GM18868 (cell line): ENCODE measurements around the gene PDCD1LG2.
A peak's percentile ranks its signal among the peaks of the same experiment; 100 is the strongest.

Source experiments
- ATAC-seq: cut with Tn5 transposase; IDR thresholded peaks from one replicate; pipeline ENCODE4 v1.9.1; 2021; ENCODE audit warnings: mild to moderate bottlenecking, moderate library complexity; ENCODE audit not compliant: unreplicated experiment

The PDCD1LG2 gene

DNA sequence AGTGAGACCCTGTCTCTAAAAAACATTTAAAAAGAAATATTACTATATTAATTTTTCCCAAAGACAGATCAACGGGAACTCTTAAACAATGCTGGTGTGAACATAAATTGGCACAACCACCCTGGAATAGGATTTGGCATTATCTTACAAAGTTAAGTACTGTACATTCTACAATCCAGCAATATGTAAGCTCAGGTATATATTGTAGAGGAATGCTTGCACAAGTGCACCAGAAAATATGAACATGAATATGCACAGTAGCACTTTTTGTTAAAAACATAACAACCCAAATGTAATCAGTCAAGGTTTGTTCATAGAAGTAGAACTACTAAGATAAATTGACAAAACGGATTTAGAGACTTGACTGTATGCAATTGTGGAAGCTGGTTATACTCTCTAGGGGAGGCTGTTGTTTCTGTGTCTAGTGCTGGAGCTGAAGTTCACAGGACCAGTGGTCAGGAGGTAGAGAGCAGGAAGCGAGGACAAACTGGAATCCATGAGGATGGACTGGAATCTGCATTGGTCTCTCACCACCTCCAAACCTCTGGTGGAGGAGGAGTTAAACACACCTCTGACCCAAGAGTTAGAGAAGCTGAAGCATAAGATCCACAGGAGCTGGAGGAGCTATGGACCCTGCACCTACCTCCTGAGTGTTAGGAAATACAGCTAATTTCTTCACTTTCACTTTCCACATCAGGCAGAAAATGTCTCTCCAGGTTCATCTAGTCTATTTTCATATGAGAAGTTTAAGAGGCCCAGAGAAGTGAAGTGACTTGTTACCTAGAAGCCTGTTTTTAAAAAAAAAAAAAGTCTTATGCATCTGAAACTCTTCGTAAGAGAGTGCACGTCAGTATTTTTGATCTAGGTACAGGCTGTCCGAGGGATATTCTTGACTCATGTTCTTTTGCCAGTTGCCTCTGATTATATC is 98.2 kb downstream of the PDCD1LG2 start:
- ATAC-seq: peak; percentile 75

DNA sequence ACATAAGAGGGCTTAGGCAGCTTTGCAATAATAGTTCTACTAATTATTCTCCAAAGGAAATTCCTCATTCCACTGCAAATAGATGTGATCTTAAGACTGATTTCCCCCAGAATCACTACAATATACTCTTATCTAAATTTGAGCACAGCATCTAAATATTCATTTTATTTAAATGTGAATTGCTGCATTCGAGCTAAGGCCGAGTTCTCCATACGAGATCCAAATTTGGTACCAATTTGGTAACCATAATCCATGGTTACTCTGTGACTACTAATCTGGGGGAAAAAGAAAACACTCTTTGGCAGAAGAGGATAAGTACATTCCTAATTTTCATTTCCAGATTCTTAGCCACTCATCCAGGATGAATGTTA is 98.9 kb downstream of the PDCD1LG2 start:
- ATAC-seq: no peak

DNA sequence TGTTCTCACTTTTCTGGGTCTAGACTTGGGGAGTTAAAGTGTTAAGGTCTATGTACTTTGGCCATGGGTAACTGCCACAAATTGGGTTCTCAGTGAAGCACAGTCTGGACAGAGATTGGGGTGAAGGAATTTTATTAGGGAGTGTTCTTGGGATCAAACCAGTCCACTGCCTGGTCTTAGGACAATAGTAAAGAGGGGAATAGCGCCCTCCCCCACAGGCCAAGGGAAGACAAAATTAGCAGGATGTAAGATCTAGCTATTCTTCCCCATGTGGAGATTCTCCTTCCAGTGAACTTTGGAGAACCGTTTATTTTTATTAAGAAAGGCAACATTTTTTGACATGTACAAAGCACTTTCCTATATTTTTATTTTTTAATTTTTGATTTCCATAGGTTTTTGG is 100.2 kb downstream of the PDCD1LG2 start:
- ATAC-seq: no peak

DNA sequence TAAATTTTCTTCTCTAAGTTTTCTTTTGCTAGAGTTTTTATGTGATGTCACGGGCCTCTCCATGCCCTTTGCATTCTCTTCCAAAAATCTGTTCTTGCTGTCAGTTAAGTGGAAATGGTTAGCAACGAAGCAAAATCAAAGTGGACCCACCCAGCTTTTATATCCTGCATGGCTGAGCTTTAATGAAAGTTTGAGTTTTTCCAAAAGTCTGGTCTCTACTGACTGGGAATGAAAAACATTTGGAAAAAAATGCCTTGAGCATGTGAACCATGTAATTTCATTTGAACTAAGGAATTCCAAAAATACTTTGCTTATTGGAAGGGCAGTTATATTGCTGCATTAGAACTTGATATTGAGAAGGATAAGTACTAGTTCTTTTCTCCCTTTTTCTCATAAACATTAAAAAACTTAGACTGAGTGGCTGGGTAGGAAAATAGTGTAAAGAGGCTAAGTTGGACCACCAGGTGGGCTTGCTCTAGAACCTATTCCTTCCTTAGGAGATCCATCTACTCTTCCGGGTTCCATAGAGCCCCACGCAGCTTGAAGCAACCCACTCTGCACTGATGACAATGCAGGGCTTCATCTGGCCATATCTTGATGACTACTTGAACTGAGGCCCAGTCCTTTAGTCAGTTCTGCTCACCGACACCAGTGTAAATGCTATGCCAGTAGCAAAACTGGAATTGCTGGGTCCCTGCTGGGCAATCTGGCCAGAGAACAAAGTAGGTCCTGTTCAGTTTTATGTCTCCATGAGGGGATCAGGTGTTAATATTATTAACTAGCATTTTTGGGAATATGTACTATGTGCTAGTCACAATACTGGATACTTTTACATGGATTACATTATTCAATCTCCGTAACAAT is 101.2 kb downstream of the PDCD1LG2 start:
- ATAC-seq: no peak

DNA sequence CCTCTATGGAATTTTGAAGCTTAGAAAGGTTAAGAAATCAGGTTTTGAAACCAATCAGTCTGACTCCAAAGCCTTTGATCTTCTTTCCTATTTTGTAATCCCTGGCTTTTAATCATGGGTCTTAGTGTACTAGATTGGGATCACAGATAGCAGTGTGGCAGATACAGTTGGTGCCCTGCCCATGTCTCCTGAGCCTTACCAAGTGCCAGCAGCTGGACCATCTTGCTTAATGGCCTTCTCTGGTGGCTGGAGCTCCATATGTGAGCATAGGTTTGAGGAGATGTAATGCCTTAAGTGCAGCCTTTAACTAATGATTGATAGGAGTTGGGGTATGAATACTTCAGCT is 101.8 kb downstream of the PDCD1LG2 start:
- no peak for ATAC-seq

DNA sequence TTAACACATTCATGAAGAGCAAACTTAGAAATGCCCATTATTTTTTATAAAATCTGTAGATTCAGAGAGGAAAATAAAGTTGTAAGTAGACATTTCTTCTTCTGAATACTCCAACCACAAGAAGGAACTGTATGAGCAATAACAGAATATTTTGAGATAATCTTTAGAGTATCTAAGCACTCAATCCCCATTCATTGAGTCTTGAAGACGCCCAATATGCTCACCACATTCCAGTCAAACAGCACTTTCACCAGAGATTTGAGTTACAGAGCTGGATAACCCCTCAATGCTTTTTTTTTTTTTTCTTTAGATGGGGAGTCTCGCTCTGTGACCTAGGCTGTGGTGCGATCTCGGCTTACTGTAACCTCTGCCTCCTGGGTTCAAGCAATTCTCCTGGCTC is 103.9 kb downstream of the PDCD1LG2 start:
- no peak for ATAC-seq

DNA sequence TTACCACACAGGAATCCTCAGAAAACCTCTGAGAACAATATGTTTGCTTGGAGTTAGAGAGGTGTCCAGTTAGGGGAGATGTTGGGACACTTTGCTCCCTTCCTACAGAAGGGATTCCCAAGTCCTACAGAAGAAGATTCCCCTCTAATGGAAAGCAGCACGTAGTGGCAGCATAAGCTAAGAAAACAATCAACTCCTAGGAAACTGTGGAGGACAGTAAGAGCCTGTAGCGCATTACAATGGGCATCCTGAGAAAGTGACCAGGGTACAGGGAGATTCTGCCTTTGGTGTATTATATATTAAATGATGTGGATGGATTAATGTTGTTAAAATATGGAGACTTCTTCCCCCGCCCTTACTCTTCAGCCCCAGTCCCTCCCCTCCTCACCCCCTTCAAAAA is 104.7 kb downstream of the PDCD1LG2 start:
- ATAC-seq: no peak

DNA sequence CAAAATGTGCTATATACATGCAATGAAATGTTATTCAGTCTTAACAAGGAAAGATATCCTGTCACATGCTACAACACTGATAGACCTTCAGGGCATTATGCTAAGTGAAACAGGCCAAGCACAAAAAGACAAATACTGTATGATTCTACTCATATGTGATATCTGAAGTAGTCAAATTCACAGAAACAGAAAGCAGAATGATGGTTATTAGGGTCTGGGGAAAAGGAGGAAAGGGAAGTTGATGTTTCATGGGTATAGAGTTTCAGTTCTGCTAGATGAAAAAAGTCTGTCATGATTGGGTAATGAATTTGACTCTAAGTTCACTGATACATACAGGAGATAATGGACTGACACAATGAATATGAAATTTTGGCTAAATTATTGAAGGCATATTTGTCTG is 107.4 kb downstream of the PDCD1LG2 start:
- ATAC-seq: peak; percentile 97

DNA sequence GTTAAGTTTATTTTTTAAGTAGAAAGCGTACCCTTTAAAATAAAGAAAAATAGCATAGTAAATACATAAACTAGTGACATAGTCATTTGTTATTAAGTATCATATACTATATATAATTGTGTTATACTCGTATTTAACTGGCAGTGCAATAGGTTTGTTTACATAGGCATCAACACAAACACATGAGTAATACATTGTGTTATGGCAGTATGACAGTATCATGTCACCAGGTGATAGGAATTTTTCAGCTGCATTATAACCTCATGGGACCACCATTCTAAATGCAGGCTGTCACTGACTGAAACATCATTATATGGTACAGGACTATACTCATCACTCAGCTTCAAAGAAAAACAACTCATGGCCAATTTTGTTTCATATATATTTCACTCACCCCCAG is 110.2 kb downstream of the PDCD1LG2 start:
- no peak for ATAC-seq
